ENCODE measurements around the gene CTXN3.

Gene CTXN3

GRCh38 chr5:127697894-127698600 is 49.2 kb downstream of the CTXN3 start:
- DNase-seq (ENCODE audit: low spot score) = no peak

GRCh38 chr5:127699416-127699815 is 50.5 kb downstream of the CTXN3 start:
- DNase-seq (ENCODE audit: low spot score) = no peak

- no peak for DNase-seq (ENCODE audit: low spot score)
Measured at GRCh38 chr5:127700237-127700766, 51.4 kb downstream of the CTXN3 start.

GRCh38 chr5:127702434-127702833 is 53.6 kb downstream of the CTXN3 start:
- no peak for DNase-seq (ENCODE audit: low spot score)

GRCh38 chr5:127702926-127703561 is 54.2 kb downstream of the CTXN3 start, which contains the start of gene CCDC192:
TSS of gene CCDC192 (plus strand) at chr5:127703391. CDS start at chr5:127703446, 55 bp downstream.
- no peak for DNase-seq (ENCODE audit: low spot score)

GRCh38 chr5:127705120-127705892 is 56.4 kb downstream of the CTXN3 start:
- no peak for DNase-seq (ENCODE audit: low spot score)

GRCh38 chr5:127706691-127707090 is 57.8 kb downstream of the CTXN3 start:
- no peak for DNase-seq (ENCODE audit: low spot score)

GRCh38 chr5:127707209-127707608 is 58.3 kb downstream of the CTXN3 start:
- DNase-seq (ENCODE audit: low spot score) = no peak
